GM23338 (cell line): ENCODE data around the gene SIRT1.

Experiments used
- CREB1 ChIP-seq: fragments of 250-450 bp; sonication (Bioruptor Pico); IDR thresholded peaks from 2 replicates; pipeline ENCODE4 v1.5.0; 2020; ENCODE audit warnings: low read depth, mild to moderate bottlenecking, moderate library complexity
- EZH2 ChIP-seq: fragments of 200-600 bp; sonication (generic); IDR thresholded peaks from one replicate; pipeline ENCODE4 v1.8.0; 2017; ENCODE audit warnings: antibody characterized with exemption, mild to moderate bottlenecking, low read depth; ENCODE audit not compliant: unreplicated experiment
- EZH2phosphoT487 ChIP-seq: fragments of 200-600 bp; sonication (generic); IDR thresholded peaks from one replicate; pipeline ENCODE4 v1.8.1; 2018; ENCODE audit warnings: antibody characterized with exemption; ENCODE audit not compliant: unreplicated experiment
- JUNB ChIP-seq: IDR thresholded peaks from one replicate; pipeline ENCODE4 v1.6.1; 2016; ENCODE audit warnings: antibody characterized with exemption; ENCODE audit not compliant: unreplicated experiment
- NANOG ChIP-seq: IDR thresholded peaks from 2 replicates; pipeline ENCODE4 v1.6.1; 2016; ENCODE audit warnings: antibody characterized with exemption, borderline replicate concordance
- POLR2AphosphoS5 ChIP-seq: IDR thresholded peaks from 2 replicates; pipeline ENCODE4 v1.6.1; 2016; ENCODE audit warnings: antibody characterized with exemption, low read depth
- REST ChIP-seq: IDR thresholded peaks from one replicate; pipeline ENCODE4 v1.6.1; 2018; ENCODE audit warnings: antibody characterized with exemption; ENCODE audit not compliant: unreplicated experiment
- ZNF331 ChIP-seq: fragments of 250-450 bp; sonication (Bioruptor Pico); IDR thresholded peaks from 2 replicates; pipeline ENCODE4 v1.5.0; 2020; ENCODE audit warnings: low read depth, mild to moderate bottlenecking, moderate library complexity
- TF ChIP-seq, protein P1 (sequence below), 2 experiments: fragments of 200-600 bp in 1 of 2; sonication (generic) in 1 of 2; conservative IDR thresholded peaks; 2 replicates each; pipeline versions ENCODE4 v1.5.1 to v1.6.1; 2016 to 2017; ENCODE audit warnings: antibody characterized with exemption in 2 of 2, low read depth in 2 of 2, mild to moderate bottlenecking in 2 of 2, moderate library complexity in 1 of 2
- TF ChIP-seq, protein P2 (sequence below): fragments of 250-450 bp; sonication (Bioruptor Pico); IDR thresholded peaks from 2 replicates; pipeline ENCODE4 v1.5.0; 2020; ENCODE audit warnings: mild to moderate bottlenecking, moderate library complexity
- TF ChIP-seq, protein P3 (sequence below): IDR thresholded peaks from 2 replicates; pipeline ENCODE4 v1.6.1; 2016; ENCODE audit warnings: antibody characterized with exemption

DNA sequence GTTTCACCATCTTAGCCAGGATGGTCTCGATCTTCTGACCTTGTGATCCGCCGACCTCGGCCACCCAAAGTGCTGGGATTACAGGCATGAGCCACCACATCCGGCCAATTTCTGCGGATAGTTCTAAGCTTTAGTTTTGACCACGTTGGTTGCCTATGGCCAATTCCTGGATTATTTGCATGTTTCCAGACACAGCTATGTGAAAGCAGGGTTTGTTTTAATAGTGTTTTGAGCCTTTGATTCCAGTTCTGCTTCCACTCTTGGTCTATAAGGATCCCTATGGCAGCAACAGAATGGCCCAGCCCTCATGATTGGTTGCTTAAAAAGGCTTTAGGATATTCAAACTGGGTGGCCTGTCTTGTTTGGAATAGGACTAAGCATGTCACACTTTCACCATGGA lies 19.1 kb downstream of the SIRT1 start:
- TF ChIP-seq, protein P1, sequence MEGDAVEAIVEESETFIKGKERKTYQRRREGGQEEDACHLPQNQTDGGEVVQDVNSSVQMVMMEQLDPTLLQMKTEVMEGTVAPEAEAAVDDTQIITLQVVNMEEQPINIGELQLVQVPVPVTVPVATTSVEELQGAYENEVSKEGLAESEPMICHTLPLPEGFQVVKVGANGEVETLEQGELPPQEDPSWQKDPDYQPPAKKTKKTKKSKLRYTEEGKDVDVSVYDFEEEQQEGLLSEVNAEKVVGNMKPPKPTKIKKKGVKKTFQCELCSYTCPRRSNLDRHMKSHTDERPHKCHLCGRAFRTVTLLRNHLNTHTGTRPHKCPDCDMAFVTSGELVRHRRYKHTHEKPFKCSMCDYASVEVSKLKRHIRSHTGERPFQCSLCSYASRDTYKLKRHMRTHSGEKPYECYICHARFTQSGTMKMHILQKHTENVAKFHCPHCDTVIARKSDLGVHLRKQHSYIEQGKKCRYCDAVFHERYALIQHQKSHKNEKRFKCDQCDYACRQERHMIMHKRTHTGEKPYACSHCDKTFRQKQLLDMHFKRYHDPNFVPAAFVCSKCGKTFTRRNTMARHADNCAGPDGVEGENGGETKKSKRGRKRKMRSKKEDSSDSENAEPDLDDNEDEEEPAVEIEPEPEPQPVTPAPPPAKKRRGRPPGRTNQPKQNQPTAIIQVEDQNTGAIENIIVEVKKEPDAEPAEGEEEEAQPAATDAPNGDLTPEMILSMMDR (conservative IDR thresholded peaks at IDR 0.05; ENCODE audit: low read depth in 2 of 2): no peak
- no peak for TF ChIP-seq EZH2
- TF ChIP-seq JUNB: no peak
- TF ChIP-seq ZNF331 (CRISPR knock-in tag): no peak
- no peak for TF ChIP-seq POLR2AphosphoS5
- TF ChIP-seq REST: no peak
- no peak for TF ChIP-seq EZH2phosphoT487
- TF ChIP-seq, protein P2, sequence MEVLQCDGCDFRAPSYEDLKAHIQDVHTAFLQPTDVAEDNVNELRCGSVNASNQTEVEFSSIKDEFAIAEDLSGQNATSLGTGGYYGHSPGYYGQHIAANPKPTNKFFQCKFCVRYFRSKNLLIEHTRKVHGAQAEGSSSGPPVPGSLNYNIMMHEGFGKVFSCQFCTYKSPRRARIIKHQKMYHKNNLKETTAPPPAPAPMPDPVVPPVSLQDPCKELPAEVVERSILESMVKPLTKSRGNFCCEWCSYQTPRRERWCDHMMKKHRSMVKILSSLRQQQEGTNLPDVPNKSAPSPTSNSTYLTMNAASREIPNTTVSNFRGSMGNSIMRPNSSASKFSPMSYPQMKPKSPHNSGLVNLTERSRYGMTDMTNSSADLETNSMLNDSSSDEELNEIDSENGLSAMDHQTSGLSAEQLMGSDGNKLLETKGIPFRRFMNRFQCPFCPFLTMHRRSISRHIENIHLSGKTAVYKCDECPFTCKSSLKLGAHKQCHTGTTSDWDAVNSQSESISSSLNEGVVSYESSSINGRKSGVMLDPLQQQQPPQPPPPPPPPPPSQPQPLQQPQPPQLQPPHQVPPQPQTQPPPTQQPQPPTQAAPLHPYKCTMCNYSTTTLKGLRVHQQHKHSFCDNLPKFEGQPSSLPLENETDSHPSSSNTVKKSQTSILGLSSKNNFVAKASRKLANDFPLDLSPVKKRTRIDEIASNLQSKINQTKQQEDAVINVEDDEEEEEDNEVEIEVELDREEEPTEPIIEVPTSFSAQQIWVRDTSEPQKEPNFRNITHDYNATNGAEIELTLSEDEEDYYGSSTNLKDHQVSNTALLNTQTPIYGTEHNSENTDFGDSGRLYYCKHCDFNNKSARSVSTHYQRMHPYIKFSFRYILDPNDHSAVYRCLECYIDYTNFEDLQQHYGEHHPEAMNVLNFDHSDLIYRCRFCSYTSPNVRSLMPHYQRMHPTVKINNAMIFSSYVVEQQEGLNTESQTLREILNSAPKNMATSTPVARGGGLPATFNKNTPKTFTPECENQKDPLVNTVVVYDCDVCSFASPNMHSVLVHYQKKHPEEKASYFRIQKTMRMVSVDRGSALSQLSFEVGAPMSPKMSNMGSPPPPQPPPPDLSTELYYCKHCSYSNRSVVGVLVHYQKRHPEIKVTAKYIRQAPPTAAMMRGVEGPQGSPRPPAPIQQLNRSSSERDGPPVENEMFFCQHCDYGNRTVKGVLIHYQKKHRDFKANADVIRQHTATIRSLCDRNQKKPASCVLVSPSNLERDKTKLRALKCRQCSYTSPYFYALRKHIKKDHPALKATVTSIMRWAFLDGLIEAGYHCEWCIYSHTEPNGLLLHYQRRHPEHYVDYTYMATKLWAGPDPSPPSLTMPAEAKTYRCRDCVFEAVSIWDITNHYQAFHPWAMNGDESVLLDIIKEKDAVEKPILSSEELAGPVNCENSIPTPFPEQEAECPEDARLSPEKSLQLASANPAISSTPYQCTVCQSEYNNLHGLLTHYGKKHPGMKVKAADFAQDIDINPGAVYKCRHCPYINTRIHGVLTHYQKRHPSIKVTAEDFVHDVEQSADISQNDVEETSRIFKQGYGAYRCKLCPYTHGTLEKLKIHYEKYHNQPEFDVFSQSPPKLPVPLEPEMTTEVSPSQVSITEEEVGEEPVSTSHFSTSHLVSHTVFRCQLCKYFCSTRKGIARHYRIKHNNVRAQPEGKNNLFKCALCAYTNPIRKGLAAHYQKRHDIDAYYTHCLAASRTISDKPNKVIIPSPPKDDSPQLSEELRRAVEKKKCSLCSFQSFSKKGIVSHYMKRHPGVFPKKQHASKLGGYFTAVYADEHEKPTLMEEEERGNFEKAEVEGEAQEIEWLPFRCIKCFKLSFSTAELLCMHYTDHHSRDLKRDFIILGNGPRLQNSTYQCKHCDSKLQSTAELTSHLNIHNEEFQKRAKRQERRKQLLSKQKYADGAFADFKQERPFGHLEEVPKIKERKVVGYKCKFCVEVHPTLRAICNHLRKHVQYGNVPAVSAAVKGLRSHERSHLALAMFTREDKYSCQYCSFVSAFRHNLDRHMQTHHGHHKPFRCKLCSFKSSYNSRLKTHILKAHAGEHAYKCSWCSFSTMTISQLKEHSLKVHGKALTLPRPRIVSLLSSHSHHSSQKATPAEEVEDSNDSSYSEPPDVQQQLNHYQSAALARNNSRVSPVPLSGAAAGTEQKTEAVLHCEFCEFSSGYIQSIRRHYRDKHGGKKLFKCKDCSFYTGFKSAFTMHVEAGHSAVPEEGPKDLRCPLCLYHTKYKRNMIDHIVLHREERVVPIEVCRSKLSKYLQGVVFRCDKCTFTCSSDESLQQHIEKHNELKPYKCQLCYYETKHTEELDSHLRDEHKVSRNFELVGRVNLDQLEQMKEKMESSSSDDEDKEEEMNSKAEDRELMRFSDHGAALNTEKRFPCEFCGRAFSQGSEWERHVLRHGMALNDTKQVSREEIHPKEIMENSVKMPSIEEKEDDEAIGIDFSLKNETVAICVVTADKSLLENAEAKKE (CRISPR knock-in tag): no peak
- TF ChIP-seq NANOG: no peak
- no peak for TF ChIP-seq CREB1 (CRISPR knock-in tag)
- TF ChIP-seq, protein P3, sequence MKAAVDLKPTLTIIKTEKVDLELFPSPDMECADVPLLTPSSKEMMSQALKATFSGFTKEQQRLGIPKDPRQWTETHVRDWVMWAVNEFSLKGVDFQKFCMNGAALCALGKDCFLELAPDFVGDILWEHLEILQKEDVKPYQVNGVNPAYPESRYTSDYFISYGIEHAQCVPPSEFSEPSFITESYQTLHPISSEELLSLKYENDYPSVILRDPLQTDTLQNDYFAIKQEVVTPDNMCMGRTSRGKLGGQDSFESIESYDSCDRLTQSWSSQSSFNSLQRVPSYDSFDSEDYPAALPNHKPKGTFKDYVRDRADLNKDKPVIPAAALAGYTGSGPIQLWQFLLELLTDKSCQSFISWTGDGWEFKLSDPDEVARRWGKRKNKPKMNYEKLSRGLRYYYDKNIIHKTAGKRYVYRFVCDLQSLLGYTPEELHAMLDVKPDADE: no peak
